Endothelial cell of umbilical vein (primary cell): ENCODE measurements around the gene DCLRE1B. TPM values are rescaled to one million over a fixed set of nuclear protein-coding genes. Genes with fewer than 3 reads are reported as not detected.

Experiments
- BruUV-seq: library from RNA; stranded (reverse); fragments of 400-500 nt; replicated peaks from 2 replicates; lab custom pipeline; 2021; lab: Mats Ljungman, UMichigan
- CTCF ChIA-PET: fragments of 300-600, 350-600 bp; sonication (Branson Sonifier 250); formaldehyde crosslinking; loops from one replicate; lab custom pipeline; 2021; ENCODE audit warnings: antibody characterized with exemption, inconsistent platforms; lab: Charles Lee
- POLR2A ChIA-PET: fragments of 300-600, 350-600 bp; sonication (Branson Sonifier 250); formaldehyde crosslinking; loops from one replicate; lab custom pipeline; 2021; ENCODE audit warnings: antibody characterized with exemption, inconsistent platforms; lab: Charles Lee
- DNase-seq: peaks from one replicate; pipeline ENCODE4 v3.0.0-alpha.2; 2011; ENCODE audit warnings: low read depth, low spot score
- FAIRE-seq: peaks from 2 replicates; lab custom pipeline; 2011; peaks lifted over from hg19 to GRCh38; lab: Jason Lieb, UNC
- H2AFZ ChIP-seq: 2 replicates; pipeline ENCODE4 v1.6.0; 2012; ENCODE audit warnings: low read depth, low read length, control low read depth, inconsistent platforms
- H3K27ac ChIP-seq: 2 replicates; pipeline ENCODE4 v1.5.1; 2011; ENCODE audit warnings: low read depth, mild to moderate bottlenecking, control low read depth, low read length, moderate library complexity; ENCODE audit not compliant: insufficient read depth
- H3K27me3 ChIP-seq, 2 experiments: 2 replicates each; pipeline versions ENCODE4 v1.6.0 to v1.6.1; 2011; ENCODE audit warnings: low read length in 2 of 2, mixed read lengths in 1 of 2; ENCODE audit not compliant: control insufficient read depth in 2 of 2, insufficient read depth in 2 of 2
- H3K36me3 ChIP-seq, 2 experiments: 2 replicates in 1 of 2; 3 replicates in 1 of 2; pipeline ENCODE4 v1.5.1; 2011; ENCODE audit warnings: low read length in 2 of 2, mild to moderate bottlenecking in 1 of 2, moderate library complexity in 1 of 2; ENCODE audit not compliant: control insufficient read depth in 2 of 2, insufficient read depth in 2 of 2; ENCODE audit errors: extremely low read depth in 1 of 2
- H3K4me1 ChIP-seq: 3 replicates; pipeline ENCODE4 v1.5.1; 2011; ENCODE audit warnings: mild to moderate bottlenecking, low read length; ENCODE audit not compliant: control insufficient read depth, insufficient read depth; ENCODE audit errors: extremely low read depth
- H3K4me2 ChIP-seq: 2 replicates; pipeline ENCODE4 v1.6.1; 2011; ENCODE audit warnings: low read length, control low read depth, mixed read lengths; ENCODE audit not compliant: insufficient read depth
- H3K4me3 ChIP-seq, 3 experiments: fragments of 200-600 bp in 1 of 3; sonication (generic), shearing (Covaris generic) in 1 of 3; replicated peaks in 1 of 3; 2 replicates each; pipeline ENCODE4 v1.5.1; 2011 to 2016; ENCODE audit warnings: control low read depth in 3 of 3, low read length in 3 of 3, mild to moderate bottlenecking in 2 of 3, inconsistent platforms in 1 of 3, low read depth in 1 of 3, moderate library complexity in 1 of 3; ENCODE audit not compliant: insufficient read depth in 1 of 3
- H3K79me2 ChIP-seq: 2 replicates; pipeline ENCODE4 v1.6.0; 2012; ENCODE audit warnings: low read length, inconsistent platforms; ENCODE audit not compliant: control insufficient read depth, insufficient read depth
- H3K9ac ChIP-seq: replicated peaks from 2 replicates; pipeline ENCODE3; 2011; ENCODE audit warnings: low read length, control low read depth; ENCODE audit not compliant: insufficient read depth; ENCODE audit errors: extremely low read depth
- H3K9me1 ChIP-seq: replicated peaks from 3 replicates; pipeline ENCODE4 v1.6.0; 2011; ENCODE audit warnings: mild to moderate bottlenecking, low read length; ENCODE audit not compliant: control insufficient read depth, insufficient read depth; ENCODE audit errors: extremely low read depth
- H3K9me3 ChIP-seq: replicated peaks from 2 replicates; pipeline ENCODE4 v1.5.1; 2012; ENCODE audit warnings: low read length, inconsistent platforms; ENCODE audit not compliant: control insufficient read depth, insufficient read depth
- H4K20me1 ChIP-seq: replicated peaks from 2 replicates; pipeline ENCODE3; 2011; ENCODE audit warnings: mild to moderate bottlenecking, low read length; ENCODE audit not compliant: control insufficient read depth, insufficient read depth; ENCODE audit errors: extremely low read depth
- CTCF ChIP-seq, 2 donors: IDR thresholded peaks; 1 replicate in 1 of 2; 2 replicates in 1 of 2; pipeline ENCODE4 v1.5.1; 2011; ENCODE audit warnings: low read length in 2 of 2, mild to moderate bottlenecking in 2 of 2, moderate library complexity in 2 of 2, control low read depth in 1 of 2, inconsistent platforms in 1 of 2, low read depth in 1 of 2; ENCODE audit not compliant: insufficient read depth in 1 of 2; ENCODE audit errors: extremely low read depth in 1 of 2
- FOS ChIP-seq: IDR thresholded peaks from 2 replicates; pipeline ENCODE4 v1.6.1; 2011; ENCODE audit warnings: mild to moderate bottlenecking, low read length, moderate library complexity, borderline replicate concordance; ENCODE audit not compliant: insufficient read depth
- GATA2 ChIP-seq: IDR thresholded peaks from 2 replicates; pipeline ENCODE4 v1.7.0; 2011; ENCODE audit warnings: low read depth, mild to moderate bottlenecking, moderate library complexity, mixed read lengths, low read length; ENCODE audit not compliant: insufficient read length, insufficient read depth
- JUN ChIP-seq: IDR thresholded peaks from 2 replicates; pipeline ENCODE4 v1.6.1; 2011; ENCODE audit warnings: borderline replicate concordance, low read depth; ENCODE audit not compliant: insufficient read length, insufficient read depth
- MAX ChIP-seq: IDR thresholded peaks from 2 replicates; pipeline ENCODE4 v1.6.1; 2011; ENCODE audit not compliant: insufficient read depth, insufficient read length
- MYC ChIP-seq: IDR thresholded peaks from one replicate; pipeline ENCODE4 v1.6.1; 2011; ENCODE audit warnings: mild to moderate bottlenecking, low read depth, low read length
- POLR2A ChIP-seq: IDR thresholded peaks from 2 replicates; pipeline ENCODE4 v1.6.1; 2012; ENCODE audit warnings: low read depth, mild to moderate bottlenecking, control low read depth, low read length
- POLR2AphosphoS5 ChIP-seq: IDR thresholded peaks from 2 replicates; pipeline ENCODE4 v1.6.1; 2012; ENCODE audit warnings: low read depth, mild to moderate bottlenecking, control low read depth, low read length, moderate library complexity; ENCODE audit not compliant: insufficient read depth
- dilution Hi-C: fragments of 300-500 bp; cut with MboI; formaldehyde crosslinking; loops from one replicate; pipeline ENCODE4 v1.15.0; 2019; ENCODE audit warnings: low sequenced_read_pairs; ENCODE audit not compliant: extremely low pct_ligation_motif_present
- intact Hi-C: fragments of 100-400 bp; cut with micrococcal nuclease; formaldehyde crosslinking; loops from one replicate; pipeline ENCODE4 v1.10.0; 2022
- polyA plus RNA-seq, 4 experiments: library from polyadenylated mRNA; depleted of rRNA in 3 of 4; stranded (reverse) in 3 of 4; unstranded in 1 of 4; fragments of >200 nt; gene quantifications; 2 replicates each; pipeline versions ENCODE4 v1.2.1 to v1.2.3, GENCODE V29; 2011 to 2012; ENCODE audit warnings: missing spikeins in 1 of 4
- total RNA-seq: library from RNA; stranded (reverse); gene quantifications from 2 replicates; pipeline ENCODE4 v1.2.3, GENCODE V29; 2021

DCLRE1B gene
- total and polyA plus RNA-seq, 2 donors (not counting 3 experiments of a cell fraction or from before 2014, with no cell fraction given), result 5.6 to 10.7 TPM

- intact Hi-C loops, result loop anchor here (10.0 kb wide), 1 partner anchor 1186 kb away; the partner anchor contains the start of gene PPM1J
- no peak for FAIRE-seq
Observed at GRCh38 chr1:113901191-113901590, 3.9 kb upstream of the DCLRE1B start.

More at GRCh38 chr1:113901191-113901590, 3.9 kb upstream of the DCLRE1B start:
- Histone ChIP-seq H4K20me1 (no peaks in the 10 kb centered on the region), H3K79me2 (peaks cover 25% of the 10 kb centered on the region), H2AFZ (no peak overlapping the region), H3K9me1 (no peaks in the 10 kb centered on the region), H3K27ac (no peak overlapping the region), H3K4me1 (peaks cover 16% of the 10 kb centered on the region), H3K9ac (no peak overlapping the region), H3K36me3 (peaks cover 14% of the 10 kb centered on the region in 2 experiments), H3K27me3 (no peaks in the 10 kb centered on the region), H3K4me2 (no peak overlapping the region), H3K4me3 (no peak overlapping the region), H3K9me3 (no peaks in the 10 kb centered on the region)
- dilution Hi-C loops, result no loop called here
- no peak for DNase-seq
- TF ChIP-seq CTCF (IDR thresholded peaks at IDR 0.05; ENCODE audit: extremely low read depth in 1 of 2, insufficient read depth in 1 of 2, low read depth in 1 of 2, low read length in 2 of 2) (no peak), POLR2A (no peak), GATA2 (no peak), MYC (no peak), JUN (no peak), POLR2AphosphoS5 (no peak), FOS (no peak), MAX (no peak)
- POLR2A ChIA-PET, result no interaction called here
- BruUV-seq, result no TSS peak
- CTCF ChIA-PET, result interaction anchor here (0.6 to 4.8 kb wide), 4 partner anchors 11 to 66 kb away, joined by 3 to 54 read pairs (median 6); partner anchors contain the start of gene HIPK1
